Measurements from ENCODE around the gene CHST8. TPM values are rescaled to one million over a fixed set of nuclear protein-coding genes. Genes with fewer than 3 reads are reported as not detected.

Gene CHST8
- total RNA-seq, 1 experiment from 2014 or later, result not detected

- H3K27me3 ChIP-seq, result peaks cover 27% of the 10 kb centered on the region
- no peak for DNase-seq
- no peaks in the 10 kb centered on the region for H3K36me3 ChIP-seq
- H3K9me3 ChIP-seq, result no peaks in the 10 kb centered on the region
- H3K4me3 ChIP-seq, result no peak overlapping the region
Observed at GRCh38 chr19:33705090-33705847, 83.5 kb downstream of the CHST8 start.

DNA sequence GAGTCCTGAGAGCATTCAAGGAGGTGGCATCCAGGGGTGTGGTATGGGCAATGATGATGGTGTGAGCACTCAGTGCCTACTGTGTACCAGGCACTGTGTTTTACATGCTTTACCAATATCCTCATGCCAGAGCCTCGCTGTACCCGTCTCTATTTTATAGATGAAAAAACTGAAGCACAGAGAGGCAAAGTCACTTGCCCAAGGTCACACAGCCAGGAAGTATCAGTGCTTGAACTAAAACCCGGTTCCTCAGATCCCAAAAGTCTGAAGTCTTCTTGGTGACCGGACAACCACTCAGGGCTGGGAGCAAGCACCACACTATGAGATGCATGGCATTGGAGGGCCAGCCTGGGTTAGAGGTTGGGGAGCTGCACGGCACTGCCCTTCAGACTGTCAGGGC lies 84.1 kb downstream of the CHST8 start:
- no peak overlapping the region for H3K4me3 ChIP-seq
- H3K36me3 ChIP-seq, result no peaks in the 10 kb centered on the region
- H3K27me3 ChIP-seq, result peaks cover 24% of the 10 kb centered on the region
- H3K9me3 ChIP-seq, result no peaks in the 10 kb centered on the region
- DNase-seq, result no peak

- no peak for DNase-seq
- Histone ChIP-seq H3K27me3 (peaks cover 22% of the 10 kb centered on the region), H3K9me3 (no peaks in the 10 kb centered on the region), H3K36me3 (no peaks in the 10 kb centered on the region), H3K4me3 (no peak overlapping the region)
Observed at GRCh38 chr19:33706631-33707030, 84.9 kb downstream of the CHST8 start.

GRCh38 chr19:33712268-33712667 lies 90.5 kb downstream of the CHST8 start:
- Histone ChIP-seq H3K36me3 (no peaks in the 10 kb centered on the region), H3K27me3 (peaks cover 14% of the 10 kb centered on the region), H3K9me3 (no peaks in the 10 kb centered on the region), H3K4me3 (no peak overlapping the region)
- DNase-seq, result no peak

- H3K36me3 ChIP-seq, result no peaks in the 10 kb centered on the region
- no peak for DNase-seq
- H3K27me3 ChIP-seq, result peaks cover 12% of the 10 kb centered on the region
- H3K4me3 ChIP-seq, result no peak overlapping the region
- no peaks in the 10 kb centered on the region for H3K9me3 ChIP-seq
Observed at GRCh38 chr19:33713194-33713593, 91.4 kb downstream of the CHST8 start.

DNA sequence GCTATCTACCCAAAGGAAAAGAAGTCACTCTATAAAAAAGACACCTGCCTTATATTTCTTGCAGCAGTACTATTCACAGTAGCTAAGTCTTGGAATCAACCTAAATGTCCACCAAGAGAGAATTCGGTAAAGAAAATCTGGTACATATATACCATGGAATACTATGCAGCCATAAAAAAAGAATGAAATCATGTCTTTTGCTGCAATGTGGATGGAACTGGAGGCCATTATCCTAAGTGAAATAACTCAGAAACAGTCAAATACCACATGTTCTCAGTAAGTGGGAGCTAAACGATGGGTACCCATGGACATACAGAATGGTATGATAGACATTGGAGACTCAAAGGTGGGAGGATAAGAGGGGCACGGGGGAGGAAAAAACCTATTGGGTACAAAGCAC lies 92.4 kb downstream of the CHST8 start:
- no peak overlapping the region for H3K4me3 ChIP-seq
- no peaks in the 10 kb centered on the region for H3K36me3 ChIP-seq
- peaks cover 7% of the 10 kb centered on the region; the same call in 1 of the 2 replicates for H3K27me3 ChIP-seq
- H3K9me3 ChIP-seq, result no peaks in the 10 kb centered on the region
- DNase-seq, result no peak

- no peaks in the 10 kb centered on the region for H3K9me3 ChIP-seq
- no peaks in the 10 kb centered on the region for H3K36me3 ChIP-seq
- H3K4me3 ChIP-seq, result no peak overlapping the region
- DNase-seq, result no peak
- 0 out of 2 replicates have a peak, but pooled peaks cover 5% of the 10 kb centered on the region for H3K27me3 ChIP-seq
Observed at GRCh38 chr19:33715462-33715861, 93.7 kb downstream of the CHST8 start.

- no peak overlapping the region for H3K4me3 ChIP-seq
- H3K27me3 ChIP-seq, result no peaks in the 10 kb centered on the region
- no peaks in the 10 kb centered on the region for H3K36me3 ChIP-seq
- DNase-seq, result no peak
- H3K9me3 ChIP-seq, result no peaks in the 10 kb centered on the region
Observed at GRCh38 chr19:33717878-33718277, 96.1 kb downstream of the CHST8 start.

- no peak for DNase-seq
- Histone ChIP-seq H3K4me3 (no peak overlapping the region), H3K9me3 (no peaks in the 10 kb centered on the region), H3K36me3 (no peaks in the 10 kb centered on the region), H3K27me3 (no peaks in the 10 kb centered on the region)
Observed at GRCh38 chr19:33718651-33719254, 97.0 kb downstream of the CHST8 start.

GRCh38 chr19:33719366-33720154 lies 97.8 kb downstream of the CHST8 start:
- no peaks in the 10 kb centered on the region for H3K36me3 ChIP-seq
- no peak for DNase-seq

DNA sequence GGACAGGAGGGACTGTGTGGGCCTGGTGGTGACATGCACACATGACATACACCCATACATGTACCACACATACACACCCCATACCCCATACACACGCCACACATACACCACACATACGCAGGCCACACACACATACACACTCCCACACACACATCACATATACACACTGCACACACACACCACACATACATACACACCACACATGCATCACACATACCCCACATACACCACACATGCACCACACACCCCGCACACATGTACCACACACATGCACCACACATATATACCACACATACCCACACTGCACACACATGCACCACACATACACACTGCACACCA lies 98.4 kb downstream of the CHST8 start:
- no peak for DNase-seq
- Histone ChIP-seq H3K36me3 (no peaks in the 10 kb centered on the region), H3K4me3 (no peak overlapping the region), H3K9me3 (no peaks in the 10 kb centered on the region), H3K27me3 (no peaks in the 10 kb centered on the region)

More at GRCh38 chr19:33719366-33720154, 97.8 kb downstream of the CHST8 start:
- H3K9me3 ChIP-seq, result no peaks in the 10 kb centered on the region
- no peaks in the 10 kb centered on the region for H3K27me3 ChIP-seq
- no peak overlapping the region for H3K4me3 ChIP-seq

GRCh38 chr19:33720691-33721682 lies 99.2 kb downstream of the CHST8 start:
- no peaks in the 10 kb centered on the region for H3K27me3 ChIP-seq

GRCh38 chr19:33721735-33722297 lies 100.1 kb downstream of the CHST8 start:
- no peak for DNase-seq
- no peaks in the 10 kb centered on the region for H3K9me3 ChIP-seq
- H3K27me3 ChIP-seq, result no peaks in the 10 kb centered on the region

More at GRCh38 chr19:33720691-33721682, 99.2 kb downstream of the CHST8 start:
- no peak overlapping the region for H3K4me3 ChIP-seq
- no peak for DNase-seq
- no peaks in the 10 kb centered on the region for H3K9me3 ChIP-seq
- H3K36me3 ChIP-seq, result no peaks in the 10 kb centered on the region

GRCh38 chr19:33722456-33723239 lies 100.9 kb downstream of the CHST8 start:
- no peaks in the 10 kb centered on the region for H3K9me3 ChIP-seq
- DNase-seq, result no peak
- H3K27me3 ChIP-seq, result peaks cover 7% of the 10 kb centered on the region

More at GRCh38 chr19:33721735-33722297, 100.1 kb downstream of the CHST8 start:
- Histone ChIP-seq H3K4me3 (no peak overlapping the region), H3K36me3 (no peaks in the 10 kb centered on the region)

DNA sequence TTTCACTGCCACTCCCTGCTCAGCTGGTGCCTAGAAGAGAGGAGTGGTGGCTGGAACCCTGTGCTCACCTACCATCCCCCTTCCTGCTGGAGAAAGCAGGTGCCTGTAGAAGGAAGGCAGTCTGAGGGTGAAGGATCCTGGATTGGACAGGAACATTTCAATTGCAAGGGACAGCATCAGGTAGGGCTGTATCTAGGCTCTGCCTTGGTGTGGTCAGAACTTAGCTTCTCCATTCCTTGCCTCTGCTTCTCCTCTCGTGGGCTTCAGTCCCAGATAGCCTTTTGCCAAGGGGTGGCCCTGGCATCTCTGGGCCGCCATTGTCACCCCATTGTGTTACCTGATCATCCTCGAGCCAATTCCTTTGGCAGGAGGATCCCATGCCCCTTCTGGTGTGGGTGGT lies 101.8 kb downstream of the CHST8 start:
- Histone ChIP-seq H3K27me3 (peaks cover 12% of the 10 kb centered on the region), H3K9me3 (no peaks in the 10 kb centered on the region), H3K4me3 (no peak overlapping the region), H3K36me3 (no peaks in the 10 kb centered on the region)
- DNase-seq, result no peak

More at GRCh38 chr19:33722456-33723239, 100.9 kb downstream of the CHST8 start:
- H3K4me3 ChIP-seq, result no peak overlapping the region
- no peaks in the 10 kb centered on the region for H3K36me3 ChIP-seq

All from MG63 (cell line).